A549 treated with AZD2906 at 1 μM for 4 hours (cell line): ENCODE measurements around the gene TUFM. TPM values are rescaled to one million over a fixed set of nuclear protein-coding genes. Genes with fewer than 3 reads are reported as not detected.

Experiments used
- total RNA-seq: library from RNA; stranded (reverse); fragments of 200-300 nt; extraction: Qiagen RNA extraction; gene quantifications from 5 replicates; pipeline ENCODE4 v1.2.3, GENCODE V29; 2022

TUFM gene
- 221 to 309 TPM (median 290 TPM) in 5 replicates for total RNA-seq

DNA sequence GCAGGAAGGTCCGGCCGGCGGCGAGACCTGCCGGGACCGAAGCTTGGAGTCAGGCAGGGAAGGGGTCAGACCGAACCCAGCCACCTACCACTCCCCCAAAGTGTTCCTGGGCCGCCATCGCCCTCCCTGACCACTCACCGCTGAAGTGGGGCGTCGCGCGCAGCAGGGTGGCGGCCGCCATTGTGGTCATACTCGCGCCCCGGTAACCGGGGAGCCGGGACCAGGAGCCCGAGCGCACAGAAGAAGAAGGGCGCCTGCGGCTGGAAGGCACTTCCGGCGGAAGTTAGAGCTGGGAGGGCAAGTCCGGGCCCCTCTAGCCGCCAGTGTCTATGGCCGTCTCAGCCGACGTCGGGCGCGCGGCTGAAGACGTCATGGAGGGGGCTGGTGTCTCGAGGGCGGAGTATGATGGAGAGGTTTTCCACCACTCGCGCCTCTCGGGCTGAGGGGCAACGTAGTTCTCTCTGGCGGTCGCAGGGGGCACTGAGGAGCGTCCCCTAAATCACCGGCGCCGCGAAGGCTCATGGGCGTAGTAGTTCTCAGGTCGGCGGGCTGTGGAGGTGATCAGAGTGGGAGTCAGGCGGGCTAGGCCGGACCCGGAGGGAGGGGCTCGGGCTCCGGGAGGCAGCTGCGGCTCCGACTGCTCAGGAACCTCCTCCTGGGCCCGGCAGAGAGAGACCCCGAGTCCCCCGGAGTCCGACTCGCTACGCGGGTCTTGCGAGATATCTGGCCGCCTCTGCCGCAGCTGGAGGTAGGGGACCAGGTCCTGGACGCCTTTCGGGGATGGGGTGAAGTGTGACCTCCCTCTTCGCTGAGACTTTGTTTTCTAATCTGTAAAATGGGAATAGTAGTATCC, at the start of gene TUFM:
Gene TUFM, minus strand, starts transcription at position 269 of the 853 bp plus-strand sequence. Its CDS starts 79 bp downstream, at position 190.

DNA sequence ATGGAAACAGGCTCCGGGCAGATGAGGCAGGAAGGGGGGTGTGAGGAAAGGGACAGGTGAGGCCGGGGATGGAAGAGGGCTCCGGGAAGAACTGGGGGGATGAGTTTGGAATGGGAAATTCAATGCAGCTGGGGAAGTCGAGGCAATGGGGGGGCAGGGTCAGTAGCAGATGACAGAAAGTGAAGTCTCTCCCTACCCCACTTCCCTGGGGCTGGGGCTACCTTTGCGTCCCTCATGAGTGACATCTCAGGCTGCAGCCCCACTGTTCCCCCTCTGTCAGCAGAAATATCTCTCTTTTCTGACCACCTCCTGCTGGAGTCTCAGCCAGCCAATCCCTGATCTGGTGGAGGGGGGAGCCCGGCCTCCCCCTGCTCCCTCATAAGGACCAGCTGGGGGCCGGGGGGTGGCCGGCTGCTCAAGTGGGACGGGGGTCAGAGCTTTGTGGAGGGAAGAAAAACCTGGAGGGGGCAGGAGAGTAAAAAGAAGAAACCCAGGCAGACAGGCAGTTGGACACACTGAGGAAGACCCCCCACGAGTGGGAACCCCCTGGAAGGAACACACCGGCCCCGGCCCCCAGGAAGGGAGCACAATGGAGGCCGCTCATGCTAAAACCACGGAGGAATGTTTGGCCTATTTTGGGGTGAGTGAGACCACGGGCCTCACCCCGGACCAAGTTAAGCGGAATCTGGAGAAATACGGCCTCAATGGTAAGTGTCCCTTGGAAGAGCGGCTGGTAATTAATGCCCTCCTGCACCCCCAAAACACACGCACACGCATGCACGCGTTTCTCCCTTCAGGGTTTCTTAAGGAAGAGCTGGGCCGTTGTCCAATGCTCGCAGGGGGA, 32.2 kb upstream of the TUFM start, which contains the start of gene ATP2A1:
Gene ATP2A1, plus strand, starts transcription at position 406 of the 844 bp plus-strand sequence. Its CDS starts 184 bp downstream, at position 590.

DNA sequence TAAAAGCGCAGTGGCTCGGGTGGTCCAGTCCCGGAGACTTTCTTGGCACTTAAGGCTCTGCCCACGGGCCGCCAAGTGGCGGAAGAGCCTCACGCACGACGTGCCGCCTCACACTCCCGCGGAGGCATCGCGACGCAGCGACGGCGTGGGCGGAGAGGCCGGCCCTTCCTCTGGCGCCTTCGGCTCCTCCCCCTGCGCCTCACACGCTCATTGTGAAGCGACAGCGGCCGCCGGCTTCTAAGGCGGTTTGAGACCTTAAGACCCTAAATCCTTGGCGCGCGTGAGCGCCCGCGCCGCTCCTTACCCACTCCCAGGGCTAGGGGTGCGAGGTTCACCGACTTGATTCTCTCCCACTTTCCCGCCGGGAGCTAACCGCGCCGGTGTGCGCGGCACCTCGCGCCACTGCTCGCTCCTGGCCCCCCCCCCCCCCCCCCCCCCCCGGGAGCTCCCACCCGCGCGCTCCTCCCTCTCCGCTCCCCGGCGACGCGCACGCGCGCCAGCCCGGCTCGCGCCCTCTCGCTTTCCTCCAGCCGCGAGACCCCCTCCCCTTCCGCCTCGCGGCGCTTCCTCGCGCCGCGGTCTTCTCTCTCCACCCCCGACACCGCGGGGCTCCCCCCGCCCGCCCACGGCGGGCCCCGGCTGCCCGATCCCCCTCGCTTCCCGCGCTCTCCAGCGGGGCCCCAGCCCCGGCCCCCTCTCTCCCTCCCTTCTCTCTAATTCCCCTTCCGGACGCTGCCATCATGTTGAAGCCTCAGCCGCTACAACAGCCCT, 23.4 kb downstream of the TUFM start, which contains the start of gene ATXN2L:
Gene ATXN2L, plus strand, starts transcription at position 480 of the 771 bp plus-strand sequence. Its CDS starts 261 bp downstream, at position 741.

Other genes starting within 250 kb of the TUFM start
- gene SULT1A2, start 249.3 kb downstream of the TUFM start, total RNA-seq: 0.07 to 0.14 TPM in 2 of 5 replicates, not detected in the others
- 4.5 to 6.0 TPM (median 5.7 TPM) in 5 replicates for gene SULT1A1, start 236.3 kb downstream of the TUFM start, total RNA-seq
- gene NPIPB8, start 208.3 kb downstream of the TUFM start, total RNA-seq: 0.32 to 0.44 TPM (median 0.39 TPM) in 3 of 5 replicates, not detected in the others
- 203 to 364 TPM (median 349 TPM) in 5 replicates for gene EIF3C, start 134.9 kb downstream of the TUFM start, total RNA-seq
- 1.1 to 1.7 TPM (median 1.4 TPM) in 5 replicates for gene NPIPB9, start 94.6 kb downstream of the TUFM start, total RNA-seq
- gene ATXN2L, start 23.3 kb downstream of the TUFM start, total RNA-seq: 82.9 to 130 TPM (median 121 TPM) in 5 replicates
- 20.6 to 31.7 TPM (median 26.7 TPM) in 5 replicates for gene SH2B1, start 17.5 kb upstream of the TUFM start, total RNA-seq
- 1.3 to 5.2 TPM (median 1.5 TPM) in 5 replicates for gene ATP2A1, start 32.1 kb upstream of the TUFM start, total RNA-seq
- 7.3 to 10.4 TPM (median 8.7 TPM) in 5 replicates for gene RABEP2, start 78.9 kb upstream of the TUFM start, total RNA-seq
- gene CD19, start 85.6 kb upstream of the TUFM start, total RNA-seq: not detected in 5 replicates
- 18.8 to 27.7 TPM (median 24.8 TPM) in 5 replicates for gene NFATC2IP, start 104.6 kb upstream of the TUFM start, total RNA-seq
- 52.8 to 83.6 TPM (median 74.8 TPM) in 5 replicates for gene SPNS1, start 128.4 kb upstream of the TUFM start, total RNA-seq
- 2.7 to 4.3 TPM (median 3.6 TPM) in 5 replicates for gene LAT, start 138.7 kb upstream of the TUFM start, total RNA-seq